HG02588 (cell line): ENCODE results near the gene DALRD3.

ENCODE experiments used
- ATAC-seq: cut with Tn5 transposase; IDR thresholded peaks from one replicate; pipeline ENCODE4 v1.9.1; 2021; ENCODE audit warnings: mild to moderate bottlenecking, moderate library complexity; ENCODE audit not compliant: unreplicated experiment

The DALRD3 gene

GRCh38 chr3:49006408-49007067, 11.8 kb downstream of the DALRD3 start:
- ATAC-seq: no peak

- no peak for ATAC-seq
Measured at GRCh38 chr3:49005998-49006397, 12.4 kb downstream of the DALRD3 start.

- no peak for ATAC-seq
Measured at GRCh38 chr3:49005303-49005680, 13.1 kb downstream of the DALRD3 start.

GRCh38 chr3:49004352-49005302, 13.8 kb downstream of the DALRD3 start:
- no peak for ATAC-seq

- no peak for ATAC-seq
Measured at GRCh38 chr3:49001155-49001554, 17.2 kb downstream of the DALRD3 start.

GRCh38 chr3:48999085-48999858, 19.1 kb downstream of the DALRD3 start:
- no peak for ATAC-seq

- no peak for ATAC-seq
Measured at GRCh38 chr3:48997714-48998637, 20.4 kb downstream of the DALRD3 start.

GRCh38 chr3:48997102-48997635, 21.2 kb downstream of the DALRD3 start:
- ATAC-seq: no peak

GRCh38 chr3:48996640-48997039, 21.7 kb downstream of the DALRD3 start:
- ATAC-seq: no peak

- no peak for ATAC-seq
Measured at GRCh38 chr3:48993834-48994233, 24.5 kb downstream of the DALRD3 start.

- ATAC-seq: no peak
Measured at GRCh38 chr3:48991851-48992545, 26.4 kb downstream of the DALRD3 start.

GRCh38 chr3:48990636-48991469, 27.5 kb downstream of the DALRD3 start:
- peak; percentile 19 for ATAC-seq

GRCh38 chr3:48989796-48990635, 28.4 kb downstream of the DALRD3 start, which contains the start of gene P4HTM:
TSS of gene P4HTM (plus strand) at chr3:48990241. CDS start at chr3:48990257, 16 bp downstream.
- ATAC-seq: peak; percentile 47

- ATAC-seq: no peak
Measured at GRCh38 chr3:48989126-48989795, 29.1 kb downstream of the DALRD3 start.

GRCh38 chr3:48985831-48986376, 32.5 kb downstream of the DALRD3 start:
- no peak for ATAC-seq

GRCh38 chr3:48984663-48985062, 33.7 kb downstream of the DALRD3 start:
- ATAC-seq: no peak

- ATAC-seq: no peak
Measured at GRCh38 chr3:48983096-48983495, 35.3 kb downstream of the DALRD3 start.
